NCI-H446 treated with DMSO at 0.1 percent for 48 hours (cell line): ENCODE results near the gene USP36.
"Not testable (repeated sequence)": the region's sequence is repeated elsewhere in the genome, so short reads cannot be mapped to it uniquely, and the experiment has no call there.

Source experiments
- DNase-seq: peaks from one replicate; lab custom pipeline; 2025; lab: John Stamatoyannopoulos, UW

The USP36 gene

GRCh38 chr17:78791840-78792709 is 48.5 kb downstream of the USP36 start:
- DNase-seq: no peak

GRCh38 chr17:78790552-78790951 is 50.1 kb downstream of the USP36 start:
- DNase-seq: no peak

GRCh38 chr17:78789663-78790181 is 50.9 kb downstream of the USP36 start:
- peak; percentile 81 for DNase-seq

- DNase-seq: no peak
These were observed 51.4 kb downstream of the USP36 start for GRCh38 chr17:78789149-78789662.

- DNase-seq: no peak
These were observed 52.2 kb downstream of the USP36 start for GRCh38 chr17:78788451-78788850.

DNA sequence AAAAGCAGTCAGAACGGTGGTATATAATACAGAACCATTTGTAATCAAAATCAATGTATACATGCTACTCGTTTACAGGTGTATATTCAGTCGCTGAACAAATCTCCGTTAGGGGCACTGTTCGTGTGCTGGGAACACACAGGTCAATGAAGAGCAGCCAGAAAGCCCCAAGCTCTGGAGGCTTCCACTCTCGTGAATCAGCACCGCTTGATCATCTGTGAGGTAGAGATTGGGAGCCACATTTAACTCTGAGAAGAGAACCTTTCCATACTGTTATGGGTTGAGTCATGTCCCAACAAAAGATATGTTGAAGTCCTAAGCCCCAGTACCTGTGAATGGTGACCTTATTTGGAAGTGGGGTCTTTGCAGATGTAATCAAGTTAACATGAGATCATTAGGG is 53.2 kb downstream of the USP36 start:
- DNase-seq: no peak

- no peak for DNase-seq
These were observed 55.0 kb downstream of the USP36 start for GRCh38 chr17:78785663-78786057.

DNA sequence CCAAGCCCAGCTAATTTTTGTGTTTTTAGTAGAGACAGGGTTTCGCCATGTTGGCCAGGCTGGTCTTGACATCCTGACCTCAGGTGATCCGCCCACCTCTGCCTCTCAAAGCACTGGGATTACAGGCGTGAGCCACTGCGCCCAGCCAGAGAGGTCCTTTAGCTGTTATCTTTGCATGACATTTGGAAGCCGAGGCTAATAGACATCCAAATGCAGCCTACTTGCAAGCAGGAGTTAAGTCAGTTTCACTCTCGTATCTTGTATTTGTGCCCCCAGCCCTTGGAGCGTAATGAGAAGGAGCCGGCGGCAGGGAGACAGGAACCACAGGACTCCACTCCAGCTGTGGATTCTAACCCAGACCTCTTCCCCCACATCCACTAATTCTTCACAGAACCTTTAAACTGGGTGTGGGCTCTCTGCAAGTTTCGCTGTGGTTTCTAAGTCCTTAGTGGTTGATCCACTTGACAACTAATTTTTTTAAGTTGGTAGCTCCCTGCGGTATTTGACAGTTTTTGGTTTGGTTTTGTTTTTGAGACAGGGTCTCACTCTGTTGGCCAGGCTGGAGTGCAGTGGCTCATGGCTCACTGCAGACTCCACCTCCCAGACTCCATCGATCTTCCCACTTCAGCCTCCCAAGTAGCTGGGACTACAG is 55.5 kb downstream of the USP36 start:
- DNase-seq: no peak

DNA sequence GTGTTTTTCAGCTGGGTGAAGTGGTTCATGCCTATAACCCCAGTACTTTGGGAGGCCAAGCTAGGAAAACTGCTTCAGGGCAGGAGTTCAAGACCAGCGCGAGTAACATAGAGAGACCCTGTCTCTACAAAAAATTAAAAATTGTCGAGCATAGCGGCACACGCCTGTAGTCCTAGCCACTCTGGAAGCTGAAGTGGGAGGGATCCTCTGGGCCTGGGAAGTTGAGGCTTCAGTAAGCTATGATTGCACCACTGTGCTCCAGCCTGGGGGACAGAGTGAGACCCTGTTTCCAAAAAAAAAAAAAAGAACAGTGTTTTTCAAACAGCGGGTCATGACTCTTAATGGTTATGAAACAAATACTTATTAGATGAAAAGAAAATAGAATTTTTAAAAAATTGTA is 56.3 kb downstream of the USP36 start:
- no peak for DNase-seq

DNA sequence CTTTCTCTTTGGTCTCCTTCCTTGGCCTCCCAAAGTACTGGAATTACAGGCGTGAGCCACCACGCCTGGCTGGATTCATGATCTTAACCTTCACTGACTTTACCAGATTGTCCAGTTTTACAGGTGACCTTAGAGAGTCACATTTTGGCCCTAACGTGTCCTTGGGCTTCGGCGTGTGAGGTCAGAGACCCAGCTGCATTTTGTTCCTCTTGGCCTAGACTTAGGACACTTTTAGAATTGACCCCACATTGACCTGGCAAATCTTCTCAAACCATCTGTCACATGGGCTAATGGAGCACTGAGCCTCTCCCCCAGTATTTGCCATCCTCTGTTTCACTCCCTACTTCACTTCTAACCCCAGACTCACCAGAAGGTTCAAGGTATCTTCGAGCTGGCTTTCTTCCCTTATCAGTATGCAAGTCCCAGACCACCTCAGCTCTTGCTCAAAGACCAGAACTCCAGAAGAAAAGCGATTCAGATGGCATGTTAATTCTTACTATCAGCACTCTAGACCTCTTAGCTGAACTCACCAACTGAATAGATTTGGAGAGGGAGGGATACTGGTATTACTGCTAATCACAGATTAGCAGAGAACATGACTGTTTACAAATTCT is 56.8 kb downstream of the USP36 start:
- DNase-seq: no peak

GRCh38 chr17:78781893-78782304 is 58.7 kb downstream of the USP36 start, which contains the start of gene CYTH1:
TSS of gene CYTH1 (minus strand) at chr17:78782273. CDS start at chr17:78782223, 50 bp downstream.
- no peak for DNase-seq

DNA sequence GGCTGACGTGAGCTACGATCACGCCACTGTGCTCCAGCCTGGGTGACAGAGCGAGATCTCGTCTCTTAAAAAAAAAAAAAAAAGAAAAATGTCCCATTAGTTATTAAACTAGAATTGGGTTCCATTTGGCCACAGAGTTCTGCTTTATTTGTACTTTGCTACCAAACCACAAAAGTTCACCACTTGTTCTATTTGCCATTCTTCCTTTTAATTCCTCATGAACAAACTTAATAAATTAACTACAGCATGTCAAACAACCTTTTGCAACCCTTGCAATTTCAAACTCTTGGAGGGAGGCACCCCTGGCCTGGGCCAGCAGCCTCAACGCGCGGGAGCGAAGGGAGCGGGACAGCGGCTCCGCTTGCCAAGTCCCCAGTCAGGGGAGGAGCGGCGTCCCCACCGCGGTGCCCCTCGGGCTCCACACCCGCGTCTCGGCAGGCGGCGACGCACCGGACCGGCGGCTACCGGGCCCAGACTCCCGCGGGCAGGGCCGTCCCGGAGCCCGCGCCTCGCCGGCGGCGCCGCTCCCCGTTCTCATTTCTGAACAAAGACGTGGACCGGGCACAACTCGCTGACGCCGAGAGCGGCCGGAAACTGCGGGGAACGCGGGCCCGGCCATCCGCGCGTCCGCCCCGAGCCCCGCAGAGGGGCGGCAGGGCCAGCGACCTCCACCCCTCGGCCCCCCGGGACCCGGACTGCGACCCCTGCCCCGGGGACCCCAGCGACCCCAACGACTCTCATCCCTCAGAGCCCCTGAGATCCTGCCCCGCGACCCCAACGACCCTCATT is 59.3 kb downstream of the USP36 start:
- DNase-seq: no peak

GRCh38 chr17:78780335-78780734 is 60.3 kb downstream of the USP36 start:
- DNase-seq: no peak

DNA sequence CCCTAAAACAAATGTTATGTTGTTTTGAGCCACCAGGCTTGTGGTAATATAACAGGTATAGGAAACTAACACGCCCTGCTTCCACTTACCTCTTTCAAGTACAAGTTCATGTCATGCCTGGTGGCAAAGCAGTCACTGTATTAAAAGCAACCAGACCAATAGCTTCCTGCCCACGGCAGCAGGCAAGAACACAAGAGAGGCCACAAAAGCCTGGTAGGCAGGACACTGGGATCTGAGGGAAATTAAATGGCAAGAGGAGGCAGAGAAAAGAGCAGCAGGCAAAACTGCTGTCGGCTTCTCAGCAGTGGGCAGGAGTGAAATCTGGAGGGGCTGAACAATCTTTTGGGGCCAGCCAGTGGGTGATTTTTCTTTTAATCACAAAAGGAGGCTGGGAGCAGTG is 60.8 kb downstream of the USP36 start:
- DNase-seq: no peak

GRCh38 chr17:78779286-78779651 is 61.3 kb downstream of the USP36 start:
- not testable (repeated sequence) for DNase-seq

GRCh38 chr17:78777881-78778280 is 62.7 kb downstream of the USP36 start:
- DNase-seq: no peak

DNA sequence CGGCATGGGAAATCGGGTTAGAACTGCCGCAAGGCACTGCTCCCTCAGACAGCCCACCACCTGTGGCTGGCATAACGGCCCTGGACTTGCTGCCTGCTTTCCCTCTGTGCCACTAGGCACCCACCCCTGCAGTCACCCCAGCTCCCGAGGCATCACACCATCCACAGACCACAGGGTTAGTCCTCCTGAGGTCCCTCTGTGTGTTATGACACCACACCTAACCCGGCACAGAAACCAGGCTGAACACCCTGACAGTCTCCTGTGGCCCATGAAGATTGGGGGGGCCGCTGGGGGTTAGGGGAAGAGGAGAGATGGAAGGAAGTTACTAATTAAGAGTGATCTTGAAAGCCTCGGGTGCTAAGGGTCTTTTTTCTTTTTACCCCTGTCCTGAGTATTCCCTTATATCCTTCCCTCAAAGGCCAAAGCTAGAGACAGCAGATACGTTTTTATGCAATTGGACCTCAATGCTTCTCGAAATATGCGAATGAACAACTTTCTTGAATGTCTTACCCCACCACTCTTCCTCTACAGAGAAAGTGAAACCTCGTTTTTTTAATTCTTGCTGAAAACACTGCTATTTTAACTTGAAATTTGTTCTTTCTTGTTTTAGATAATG is 65.5 kb downstream of the USP36 start:
- DNase-seq: no peak

GRCh38 chr17:78774453-78774852 is 66.2 kb downstream of the USP36 start:
- DNase-seq: no peak

DNA sequence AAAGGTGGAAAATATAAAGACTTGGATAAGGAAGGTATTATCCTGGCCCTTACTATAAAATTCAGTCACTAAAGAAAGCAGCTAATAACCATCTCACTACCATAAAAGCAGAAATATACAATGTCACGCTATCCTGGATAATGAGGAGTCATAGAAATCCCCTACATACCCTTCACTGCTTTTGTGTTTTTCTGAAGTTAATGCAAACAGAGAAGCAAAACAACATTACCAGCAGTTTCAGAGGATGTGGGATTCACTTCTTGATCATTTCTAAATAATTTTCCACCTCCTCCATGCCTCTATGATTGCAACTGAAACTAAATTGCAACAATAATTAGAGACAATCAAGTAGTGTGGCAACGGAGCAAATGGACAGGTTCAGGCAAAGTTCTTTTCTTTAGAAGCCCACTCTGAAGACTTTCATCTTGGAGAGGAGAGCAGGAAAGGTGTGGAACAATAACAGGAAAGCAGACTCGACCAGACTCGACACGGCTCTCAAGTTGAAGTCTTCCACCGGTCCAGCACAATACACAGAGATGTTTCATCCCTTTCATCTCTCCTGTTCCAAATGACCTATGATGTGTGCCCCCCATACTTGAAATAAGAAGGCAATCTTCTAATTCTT is 68.7 kb downstream of the USP36 start:
- DNase-seq: no peak

GRCh38 chr17:78769196-78769773 is 71.3 kb downstream of the USP36 start:
- no peak for DNase-seq
